Jurkat, Clone E6-1 (cell line): ENCODE results near the gene ADH1B.

Experiments used
- DNase-seq: peaks from one replicate; pipeline ENCODE4 v3.0.0-alpha.2; 2011; ENCODE audit warnings: low read depth, low spot score
- H3K4me3 ChIP-seq: 2 replicates; pipeline ENCODE4 v1.5.1; 2011; ENCODE audit warnings: mild to moderate bottlenecking, low read length, control low read depth, moderate library complexity

Gene ADH1B

GRCh38 chr4:99275050-99275449, 46.2 kb downstream of the ADH1B start:
- H3K4me3 ChIP-seq: no peak overlapping the region
- no peak for DNase-seq

GRCh38 chr4:99273704-99274103, 47.5 kb downstream of the ADH1B start:
- DNase-seq: no peak

GRCh38 chr4:99264927-99265326, 56.3 kb downstream of the ADH1B start:
- DNase-seq: no peak
- H3K4me3 ChIP-seq: no peak overlapping the region

More at GRCh38 chr4:99273704-99274103, 47.5 kb downstream of the ADH1B start:
- H3K4me3 ChIP-seq: no peak overlapping the region
